LNCaP clone FGC (cell line): ENCODE data around the gene JAKMIP1.

Source experiments
- DNase-seq: peaks from one replicate; pipeline ENCODE4 v3.0.0-alpha.2; 2011; ENCODE audit warnings: low read depth
- H3K4me3 ChIP-seq: 2 replicates; pipeline ENCODE4 v1.5.1; 2011; ENCODE audit warnings: mild to moderate bottlenecking, low read depth, low read length, control low read depth
- CTCF ChIP-seq: IDR thresholded peaks from 2 replicates; pipeline ENCODE4 v1.5.1; 2012; ENCODE audit warnings: mild to moderate bottlenecking; ENCODE audit not compliant: control insufficient read depth, insufficient read depth; ENCODE audit errors: extremely low read depth

JAKMIP1 gene

GRCh38 chr4:6063684-6064083 is 136.7 kb downstream of the JAKMIP1 start:
- DNase-seq, result no peak
- H3K4me3 ChIP-seq, result no peak overlapping the region
- no peak for TF ChIP-seq CTCF

DNA sequence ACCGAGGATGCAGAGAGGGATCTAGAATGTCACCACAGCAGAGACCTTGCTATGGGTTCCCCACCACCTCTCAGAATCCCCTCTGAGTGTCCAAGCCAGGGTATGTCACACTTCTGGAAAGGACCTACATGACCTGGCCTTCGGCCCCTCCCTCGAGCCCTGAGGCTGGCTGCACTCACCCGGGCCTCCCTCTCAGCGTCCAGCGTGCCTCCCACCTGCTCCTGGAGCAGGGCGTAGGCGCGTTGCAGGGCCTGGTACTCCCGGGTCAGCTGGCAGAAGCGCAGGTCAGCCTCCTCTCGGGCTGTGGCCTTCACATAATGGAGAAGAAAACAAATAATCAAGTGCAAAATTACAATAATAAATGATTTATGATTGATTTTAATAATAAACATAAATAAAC is 138.2 kb downstream of the JAKMIP1 start:
- no peak for DNase-seq
- no peak overlapping the region for H3K4me3 ChIP-seq
- no peak for TF ChIP-seq CTCF

DNA sequence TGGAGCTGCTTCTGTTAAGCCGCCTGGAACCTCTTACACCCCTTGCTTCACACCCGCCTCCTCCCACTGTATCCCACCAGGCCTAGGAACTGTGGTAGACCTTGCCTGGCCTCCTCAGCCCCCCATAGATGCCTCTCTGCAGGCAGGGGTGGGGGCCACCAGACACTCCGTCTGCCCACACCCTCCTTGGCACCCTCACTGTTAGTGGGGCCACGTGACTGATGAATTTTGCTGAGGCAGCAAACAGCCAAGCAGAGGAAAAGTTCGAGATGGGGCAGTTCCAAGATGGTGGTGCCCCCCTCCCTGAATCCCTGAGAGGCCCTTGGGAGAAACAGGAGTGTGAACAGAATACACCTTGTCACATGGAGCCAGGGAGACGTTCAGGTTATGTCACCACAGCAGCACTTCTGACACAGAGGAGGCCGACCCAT is 141.0 kb downstream of the JAKMIP1 start:
- H3K4me3 ChIP-seq, result no peak overlapping the region
- TF ChIP-seq CTCF, result no peak
- DNase-seq, result no peak

GRCh38 chr4:6058531-6059374 is 141.6 kb downstream of the JAKMIP1 start:
- no peak for TF ChIP-seq CTCF
- no peak overlapping the region for H3K4me3 ChIP-seq
- DNase-seq, result no peak

DNA sequence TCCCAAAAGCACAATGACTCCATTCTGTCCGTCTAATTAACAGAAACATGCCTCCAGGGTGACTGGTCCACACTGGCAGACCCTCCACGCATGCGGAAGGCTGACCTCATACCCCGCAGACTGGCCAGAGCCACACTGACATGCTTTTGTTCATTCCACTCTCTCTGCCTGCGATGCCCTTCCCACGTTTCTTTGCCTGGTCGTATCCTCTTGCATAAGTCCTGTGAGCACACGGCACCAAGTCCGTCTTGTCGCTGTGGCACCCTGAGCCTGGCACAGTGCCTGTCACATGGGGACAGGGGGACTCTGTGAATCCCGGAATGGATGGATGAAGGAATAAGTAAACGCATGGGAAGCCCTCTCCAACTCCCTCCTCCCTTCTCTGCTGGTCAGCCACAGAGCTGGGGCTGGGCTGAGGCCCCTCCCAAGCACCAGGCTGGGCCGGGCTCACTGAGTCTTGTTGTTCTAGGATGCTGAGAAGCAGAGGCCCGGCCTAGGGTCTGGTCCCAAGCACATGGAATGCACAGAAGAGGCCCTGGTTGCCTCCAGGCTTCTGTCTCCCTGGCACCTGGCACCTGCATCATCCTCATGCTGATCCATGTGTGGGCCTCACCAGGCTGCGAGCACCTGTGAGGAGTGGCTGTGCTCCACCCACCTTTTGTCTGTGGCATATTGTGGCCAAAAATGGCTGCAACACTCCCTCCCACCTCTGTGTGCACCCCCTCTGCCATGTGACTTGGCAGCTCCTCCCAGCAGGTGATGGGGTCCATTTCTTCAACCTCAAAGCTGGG is 143.2 kb downstream of the JAKMIP1 start:
- DNase-seq, result no peak
- no peak overlapping the region for H3K4me3 ChIP-seq
- TF ChIP-seq CTCF, result no peak

GRCh38 chr4:6055436-6055835 is 144.9 kb downstream of the JAKMIP1 start:
- TF ChIP-seq CTCF, result no peak
- no peak for DNase-seq
- H3K4me3 ChIP-seq, result no peak overlapping the region
